ENCODE data around the gene AHCYL2.
"Not testable (repeated sequence)": the region's sequence is repeated elsewhere in the genome, so short reads cannot be mapped to it uniquely, and the experiment has no call there.

AHCYL2 gene

DNA sequence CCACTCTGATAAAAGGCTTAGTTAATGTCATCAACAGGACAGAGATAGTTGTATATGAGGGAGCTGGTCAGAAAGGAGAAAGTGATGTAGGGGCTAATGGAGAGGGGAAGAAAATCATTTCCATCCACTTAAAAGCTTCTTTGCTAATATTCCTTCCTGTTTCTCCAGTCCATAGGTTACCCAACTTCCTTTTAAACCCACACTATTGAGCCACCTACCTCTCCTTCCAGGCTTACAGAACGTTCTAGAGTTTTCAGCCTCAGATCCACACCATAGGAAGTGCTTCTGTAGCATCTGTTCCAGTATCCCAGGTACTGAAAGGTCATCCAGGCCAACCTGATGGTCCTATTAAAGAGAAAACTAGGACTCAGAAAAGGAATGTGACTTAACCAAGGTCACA is 237.6 kb downstream of the AHCYL2 start:
- no peak for DNase-seq

DNA sequence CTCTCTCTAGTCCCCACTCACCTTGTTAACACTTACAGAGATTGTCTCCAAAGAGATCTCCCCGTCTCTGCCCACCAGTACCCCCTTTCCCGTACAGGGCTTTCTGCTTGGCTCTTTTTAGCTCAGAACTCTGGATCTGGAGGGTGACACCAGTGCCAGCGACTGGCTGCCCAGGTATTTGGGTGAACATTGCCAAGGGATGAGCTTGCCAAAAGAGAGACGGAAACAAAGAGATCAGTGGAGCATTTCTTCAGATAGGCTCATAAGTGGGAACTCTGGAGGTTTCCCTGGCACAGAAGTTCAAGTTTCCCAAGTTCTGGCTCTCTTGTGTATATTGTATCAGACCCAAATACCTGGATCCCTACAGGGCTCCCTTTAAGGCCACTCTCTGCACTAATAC is 239.4 kb downstream of the AHCYL2 start:
- DNase-seq: no peak

DNA sequence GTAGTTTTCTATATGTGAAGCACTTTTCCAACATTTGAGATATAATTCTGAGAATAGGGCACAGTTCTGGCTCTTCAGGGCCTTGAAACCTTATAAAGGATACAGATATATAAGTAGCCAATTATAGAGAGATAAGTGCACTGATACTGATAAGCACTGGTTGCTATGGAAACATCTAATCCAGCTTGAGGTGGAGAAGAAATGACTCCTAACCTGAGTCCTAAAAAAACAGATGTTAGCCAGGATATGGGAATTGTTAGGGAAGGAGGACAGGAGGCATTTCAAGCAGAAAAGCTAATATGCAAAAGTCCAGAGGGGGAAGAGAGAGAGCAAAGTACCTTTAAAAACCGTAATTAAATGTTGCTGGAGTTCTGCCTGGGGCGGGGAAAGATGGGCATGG is 240.2 kb downstream of the AHCYL2 start:
- DNase-seq: no peak

DNA sequence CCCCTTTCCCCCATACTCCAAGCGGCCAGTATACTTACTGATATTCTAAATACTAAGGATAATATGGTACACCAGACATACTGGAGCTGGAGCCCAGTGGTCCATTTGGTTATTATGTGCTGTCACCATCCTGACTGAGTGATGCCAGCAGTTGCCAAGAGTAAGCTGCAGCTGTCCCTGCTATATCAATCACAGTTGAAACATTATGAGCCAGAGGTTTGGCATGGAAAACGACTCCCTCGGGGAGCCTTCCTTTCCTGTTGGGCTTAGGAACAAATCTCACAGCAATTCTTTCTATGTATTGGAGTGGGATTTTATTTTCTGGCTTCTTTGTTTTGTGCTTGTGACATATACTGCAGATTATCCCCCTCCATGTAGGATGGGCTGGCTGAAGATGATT is 242.0 kb downstream of the AHCYL2 start:
- no peak for DNase-seq

DNA sequence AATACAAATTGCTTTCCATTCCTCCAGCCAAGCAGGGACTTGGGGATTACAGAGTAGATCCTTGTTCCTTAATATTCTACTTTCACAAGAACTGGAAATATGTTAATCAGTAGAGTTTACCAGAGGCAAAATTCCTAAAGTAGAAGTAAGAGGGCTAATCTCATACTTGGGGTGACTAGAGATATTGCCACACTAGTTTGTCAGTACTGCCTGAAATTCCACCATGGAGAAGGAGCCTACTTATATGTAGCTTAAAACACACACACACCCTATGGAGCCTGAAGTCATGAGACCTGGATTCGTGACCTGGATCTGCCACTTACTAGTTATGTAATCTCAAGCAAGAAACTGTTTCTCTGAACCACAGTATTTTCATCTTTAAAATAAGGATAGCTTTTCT is 243.3 kb downstream of the AHCYL2 start:
- DNase-seq: no peak

DNA sequence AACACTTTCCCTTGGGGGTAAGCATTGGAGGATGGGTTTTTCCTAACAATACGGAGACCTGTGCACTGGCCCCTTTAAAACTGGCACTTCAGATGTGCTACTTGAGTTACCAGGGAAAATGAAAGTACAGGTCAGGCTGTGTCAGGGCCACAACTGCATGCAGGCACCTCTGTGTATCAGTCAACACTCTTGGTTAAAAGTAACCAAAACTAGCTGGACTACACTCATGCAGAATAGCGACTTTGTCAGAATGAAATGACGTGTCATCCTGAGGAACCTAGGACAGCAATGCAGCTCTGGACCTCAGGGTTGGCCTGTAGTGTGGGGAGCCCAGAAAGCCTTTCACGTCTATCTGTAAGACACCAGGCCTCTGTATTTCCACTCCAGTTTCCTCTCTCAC is 243.7 kb downstream of the AHCYL2 start:
- DNase-seq: no peak

DNA sequence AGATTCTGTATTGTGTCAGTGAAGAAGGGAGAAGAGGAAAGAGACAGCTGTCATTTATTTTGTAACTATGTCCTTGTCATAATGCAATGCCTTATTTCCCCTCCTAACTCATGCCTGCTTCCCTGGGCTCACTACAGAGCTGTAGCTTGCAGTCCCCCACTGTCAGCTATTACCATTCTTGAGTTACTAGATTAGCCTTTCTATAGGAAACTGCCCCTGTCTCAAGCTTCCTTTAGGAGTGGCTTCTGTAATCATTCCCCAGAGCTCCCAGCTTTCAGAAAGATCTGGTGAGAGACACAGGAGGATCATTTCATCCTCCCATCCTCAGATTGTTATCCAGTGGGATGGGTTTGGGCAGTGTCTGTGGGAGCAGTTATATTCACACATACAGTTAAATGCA is 245.1 kb downstream of the AHCYL2 start:
- DNase-seq: no peak

DNA sequence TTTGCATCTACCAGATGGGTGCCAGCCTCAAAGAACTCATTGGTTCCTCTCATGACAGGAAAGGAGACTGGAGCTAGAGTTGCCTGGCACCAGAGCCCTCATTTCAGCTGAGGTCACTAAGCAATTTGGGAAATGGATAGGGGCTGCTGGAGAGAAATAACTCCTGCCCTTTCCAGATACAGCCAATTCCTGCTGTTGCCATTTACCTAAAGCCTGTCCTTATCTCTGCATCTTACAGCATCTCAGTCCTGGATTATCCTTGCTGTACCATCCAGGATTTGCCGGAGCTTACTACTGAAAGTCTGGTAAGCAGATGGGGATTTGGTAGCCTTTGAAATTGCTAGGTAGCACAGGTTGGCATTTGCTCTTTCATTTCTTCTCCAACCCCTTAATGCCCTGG is 245.6 kb downstream of the AHCYL2 start:
- DNase-seq: no peak

DNA sequence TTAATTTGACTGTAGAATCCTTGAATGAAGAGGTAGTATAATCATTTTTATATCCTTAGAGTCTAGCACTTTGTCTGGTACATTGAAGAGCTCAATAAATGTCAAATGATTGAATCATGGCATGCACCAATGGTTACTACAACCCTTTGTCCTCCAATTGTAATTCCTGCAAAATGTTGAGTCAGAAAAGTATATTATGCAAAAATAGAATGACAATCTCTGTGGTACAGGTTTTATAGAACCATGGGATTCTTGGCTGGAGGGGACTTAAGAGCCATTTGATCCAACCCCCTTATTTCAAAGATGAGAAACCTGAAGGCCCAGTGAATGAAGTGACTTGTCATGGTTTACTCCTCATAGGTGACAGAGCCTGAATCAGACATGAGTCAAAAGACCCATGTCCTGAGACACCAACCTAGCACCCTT is 246.6 kb downstream of the AHCYL2 start:
- DNase-seq: no peak

DNA sequence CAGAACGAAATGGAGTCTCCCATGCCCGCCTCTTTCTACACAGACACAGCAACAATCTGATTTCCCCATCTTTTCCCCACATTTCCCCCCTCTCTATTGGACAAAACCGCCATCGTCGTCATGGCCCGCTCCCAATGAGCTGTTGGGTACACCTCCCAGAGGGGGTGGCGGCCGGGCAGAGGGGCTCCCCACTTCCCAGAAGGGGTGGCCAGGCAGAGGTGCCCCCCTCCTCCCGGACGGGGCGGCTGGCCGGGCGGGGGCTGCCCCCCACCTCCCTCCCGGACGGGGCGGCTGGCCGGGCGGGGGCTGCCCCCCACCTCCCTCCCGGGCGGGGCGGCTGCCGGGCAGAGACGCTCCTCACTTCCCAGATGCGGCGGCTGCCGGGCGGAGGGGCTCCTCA is 251.1 kb downstream of the AHCYL2 start:
- not testable (repeated sequence) for DNase-seq

DNA sequence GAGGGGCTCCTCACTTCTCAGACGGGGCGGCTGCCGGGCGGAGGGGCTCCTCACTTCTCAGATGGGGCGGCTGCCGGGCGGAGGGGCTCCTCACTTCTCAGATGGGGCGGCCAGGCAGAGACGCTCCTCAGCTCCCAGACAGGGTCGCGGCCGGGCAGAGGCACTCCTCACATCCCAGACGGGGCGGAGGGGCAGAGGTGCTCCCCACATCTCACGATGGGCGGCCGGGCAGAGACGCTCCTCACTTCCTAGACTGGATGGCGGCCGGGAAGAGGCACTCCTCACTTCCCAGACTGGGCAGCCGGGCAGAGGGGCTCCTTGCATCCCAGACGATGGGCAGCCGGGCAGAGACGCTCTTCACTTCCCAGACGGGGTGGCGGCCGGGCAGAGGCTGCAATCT is 251.6 kb downstream of the AHCYL2 start:
- DNase-seq: not testable (repeated sequence)

Measured in stimulated activated CD4-positive, alpha-beta T cell treated with anti-CD3 and anti-CD28 coated beads, Interleukin-2, amount 100 ng/mL, for 24 hours (primary cell).